ENCODE results near the gene EDN2.

EDN2 gene

DNA sequence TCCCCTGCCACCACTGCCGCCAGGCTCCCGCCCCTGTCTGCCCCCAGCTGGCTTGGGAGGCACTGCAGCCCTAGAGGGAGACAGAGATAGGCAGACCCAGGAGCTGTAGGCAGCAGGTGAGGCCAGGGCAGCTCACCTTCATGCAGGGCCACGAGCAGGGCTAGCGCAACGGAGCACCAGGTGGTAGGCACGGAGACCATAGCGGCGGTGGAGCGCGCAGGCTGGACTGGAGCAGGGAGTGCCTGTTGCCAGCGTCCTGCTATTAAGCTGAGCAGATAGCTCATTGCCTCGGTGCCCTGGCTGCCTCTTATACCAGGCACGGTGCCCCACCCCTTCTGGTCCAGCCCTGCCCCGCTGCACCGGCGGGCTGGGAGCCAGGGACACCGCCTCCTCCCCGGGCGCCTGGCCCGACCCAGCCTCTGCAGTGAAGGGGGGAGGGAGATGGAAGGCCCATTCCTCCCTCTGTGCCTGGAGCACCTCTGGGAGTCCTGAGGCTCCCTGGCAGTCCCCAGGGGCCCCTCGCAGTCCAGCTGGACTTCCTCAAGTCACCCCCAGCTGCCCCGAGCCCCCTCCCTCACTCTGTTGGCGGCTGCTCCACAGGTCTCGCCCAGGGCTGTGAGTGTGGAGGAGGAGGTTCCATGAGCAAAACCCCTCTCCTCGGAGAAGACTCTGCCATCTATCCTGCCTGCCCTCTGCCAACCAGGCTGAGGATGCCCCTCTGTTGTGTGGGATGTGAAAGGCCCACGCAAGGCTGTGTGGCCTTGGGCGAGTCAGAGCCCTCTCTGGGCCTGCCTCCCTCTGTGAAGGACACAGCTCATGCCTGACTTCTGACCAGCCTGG, at the start of gene EDN2:
Gene EDN2 (minus strand): TSS at position 282 of the 840 bp plus-strand sequence. CDS start 82 bp downstream, at position 200.
- DNase-seq (ENCODE audit: low read depth, low spot score) = peak; percentile 51

DNA sequence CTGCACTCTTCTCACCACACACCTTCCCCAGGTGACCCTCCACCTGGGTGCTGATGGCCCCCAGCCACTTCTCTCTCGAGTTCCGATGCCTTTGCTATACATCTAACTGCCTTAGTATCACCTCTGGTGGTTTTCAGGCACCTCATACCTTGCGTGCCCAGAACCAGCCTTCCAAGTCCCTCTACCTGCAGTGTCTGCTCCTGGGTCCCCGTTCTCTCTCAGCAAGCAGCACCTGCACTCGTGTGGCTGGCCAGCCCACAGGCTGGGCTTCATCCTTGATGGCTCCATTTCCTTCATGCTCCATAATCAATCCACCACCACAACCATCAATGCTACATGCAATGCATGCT, 49.2 kb upstream of the EDN2 start:
- no peak for DNase-seq (ENCODE audit: low read depth, low spot score)

DNA sequence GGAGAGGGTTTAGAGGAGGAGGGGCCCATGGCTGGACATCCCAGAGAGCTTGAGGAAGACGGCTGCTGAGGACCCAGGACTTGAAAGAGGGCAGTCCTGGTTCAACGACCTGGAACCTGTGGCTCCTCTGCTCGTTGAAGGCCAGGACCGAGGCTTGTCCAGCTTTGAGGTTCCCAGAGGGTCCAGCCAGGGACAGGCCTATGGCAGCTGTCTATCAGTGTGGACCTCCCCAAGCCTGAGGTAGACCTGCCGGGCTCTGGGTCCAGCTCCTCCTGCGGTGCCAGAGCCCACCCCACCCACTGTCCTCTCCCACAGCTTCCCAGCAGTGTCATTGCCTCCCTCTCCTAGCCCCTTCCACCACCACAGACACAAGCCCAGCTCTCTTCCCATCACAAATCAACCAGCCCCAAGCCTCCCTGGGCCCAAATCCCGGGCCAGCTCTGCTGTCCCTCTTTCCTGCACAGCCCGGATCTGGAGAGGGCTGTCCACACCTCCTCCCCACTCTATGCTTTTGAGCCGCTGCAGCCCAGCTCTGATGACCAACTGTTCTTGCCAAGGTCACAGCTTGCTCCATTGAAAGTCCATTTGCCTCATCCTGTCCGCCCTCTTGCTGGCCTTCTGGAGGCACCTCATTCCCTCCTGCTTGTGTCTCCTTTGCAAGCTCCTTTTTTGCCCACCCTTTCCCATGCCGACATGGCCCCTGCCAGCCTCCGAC, 48.7 kb upstream of the EDN2 start:
- DNase-seq (ENCODE audit: low read depth, low spot score) = no peak

DNA sequence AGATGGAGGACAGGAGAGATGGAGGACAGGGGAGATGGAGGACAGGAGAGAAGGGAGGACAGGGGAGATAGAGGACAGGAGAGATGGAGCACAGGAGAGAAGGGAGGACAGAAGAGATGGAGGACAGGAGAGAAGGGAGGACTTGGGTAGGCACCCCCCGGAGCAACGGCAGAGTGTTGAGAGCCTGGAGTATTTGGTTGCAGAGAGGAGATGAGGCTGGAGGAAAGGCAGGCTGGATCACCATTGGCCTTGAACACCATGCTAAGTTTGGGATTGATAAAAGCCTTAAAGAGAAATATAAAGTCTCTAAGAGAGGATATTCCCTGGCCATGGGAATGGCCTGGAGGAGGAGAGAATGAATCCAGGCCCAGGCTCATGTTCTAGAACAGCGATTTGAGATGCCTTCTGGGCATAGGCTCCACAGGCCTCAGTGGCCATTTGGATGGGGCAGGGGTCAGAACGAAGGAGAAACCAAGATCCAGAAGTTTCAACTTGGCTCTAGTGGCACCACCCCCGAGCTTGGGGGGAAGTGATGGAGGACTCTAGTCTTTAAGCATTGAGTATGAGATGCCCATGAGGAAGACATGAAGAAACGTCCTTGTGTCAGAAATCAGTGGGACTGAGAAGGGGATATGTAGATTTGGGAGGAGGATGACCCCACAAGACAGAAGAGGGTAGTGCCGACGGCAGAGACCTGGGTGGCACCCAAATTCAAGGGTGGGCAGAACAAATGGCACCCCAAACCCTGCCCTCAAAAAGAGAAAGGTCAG, 47.9 kb upstream of the EDN2 start:
- no peak for DNase-seq (ENCODE audit: low read depth, low spot score)

DNA sequence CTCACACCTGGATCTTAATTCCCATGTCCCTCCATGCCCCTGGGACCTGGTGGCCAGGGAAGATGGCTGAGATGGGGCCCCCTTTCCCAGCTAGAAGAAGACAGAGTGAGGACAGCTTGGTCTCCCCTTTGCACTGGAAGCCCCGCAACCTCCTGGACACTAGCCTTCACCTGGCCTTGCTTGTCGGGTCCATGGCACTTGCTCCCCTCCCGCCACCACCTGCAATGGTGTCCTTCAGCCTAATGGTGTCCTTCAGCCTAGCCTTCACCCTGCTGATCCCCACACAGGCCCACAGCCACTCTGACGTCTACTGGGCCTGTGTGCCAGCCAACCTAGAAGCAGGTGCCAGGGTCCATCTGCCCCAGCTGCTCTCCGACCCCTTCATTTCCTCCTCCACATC, 45.9 kb upstream of the EDN2 start:
- no peak for DNase-seq (ENCODE audit: low read depth, low spot score)

DNA sequence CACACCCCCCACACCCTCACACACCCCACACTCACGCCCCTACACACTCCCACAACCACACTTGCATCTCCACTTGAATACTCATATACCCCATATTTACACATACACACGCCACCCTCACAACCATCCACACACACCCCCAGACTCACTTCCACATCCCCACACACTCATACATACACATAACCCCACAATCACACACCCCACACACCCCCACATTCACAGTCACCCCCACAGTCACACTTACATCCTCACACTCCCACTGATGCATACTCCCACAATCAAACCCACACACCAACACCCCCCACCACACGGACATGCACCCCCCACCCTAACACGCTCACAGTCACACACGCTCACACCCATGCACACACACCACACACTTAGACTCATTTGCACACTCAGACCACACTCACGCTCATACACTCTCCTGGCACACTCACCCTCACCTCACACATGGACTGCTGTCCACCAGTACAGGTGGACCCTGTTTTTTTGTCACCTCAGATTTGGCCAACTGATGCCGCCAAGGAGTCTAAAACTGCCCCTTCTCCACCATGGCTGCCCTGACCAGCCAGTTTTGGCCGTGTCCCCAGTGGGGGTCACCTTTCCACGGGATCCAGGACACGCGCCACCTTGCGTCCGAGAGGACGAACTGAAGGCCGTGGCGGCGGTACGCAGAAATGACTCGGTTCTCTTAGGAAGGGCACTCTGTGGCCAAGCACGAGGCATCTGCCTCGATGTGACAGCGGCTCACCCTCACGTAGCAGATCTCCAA, 45.3 kb upstream of the EDN2 start:
- DNase-seq (ENCODE audit: low read depth, low spot score) = no peak

DNA sequence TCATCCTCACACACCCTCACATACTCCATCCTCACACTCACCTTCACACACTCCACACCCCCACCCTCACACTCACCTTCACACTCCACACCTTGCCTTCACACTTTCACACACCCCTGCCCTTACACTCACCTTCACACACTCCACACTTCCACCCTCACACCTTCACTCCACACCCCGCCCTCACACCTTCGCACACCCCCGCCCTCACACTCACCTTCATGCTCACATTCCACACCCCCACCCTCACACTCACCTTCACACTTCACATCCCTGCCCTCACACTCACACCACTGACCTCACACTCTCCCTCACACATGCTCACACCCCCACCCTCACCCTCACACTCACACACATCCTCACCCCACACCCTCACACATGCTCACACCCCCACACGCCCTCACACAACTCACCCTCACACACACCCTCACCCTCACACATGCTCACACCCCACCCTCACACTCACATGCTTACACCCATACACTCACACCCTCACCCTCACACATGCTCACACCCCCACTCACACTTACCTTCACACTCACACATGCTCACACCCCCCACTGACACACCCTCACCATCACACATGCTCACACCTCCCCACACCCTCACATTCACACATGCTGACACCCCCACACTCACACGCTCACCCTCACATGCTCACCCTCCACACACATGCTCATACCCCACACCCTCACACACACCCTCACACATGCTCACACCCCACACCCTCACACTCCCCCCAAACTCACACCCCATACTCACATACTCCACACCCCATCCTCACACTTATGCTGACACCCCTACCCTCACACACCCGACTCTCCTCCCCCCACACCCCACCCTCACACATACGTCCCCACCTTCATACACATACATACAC, 44.5 kb upstream of the EDN2 start:
- DNase-seq (ENCODE audit: low read depth, low spot score) = no peak

DNA sequence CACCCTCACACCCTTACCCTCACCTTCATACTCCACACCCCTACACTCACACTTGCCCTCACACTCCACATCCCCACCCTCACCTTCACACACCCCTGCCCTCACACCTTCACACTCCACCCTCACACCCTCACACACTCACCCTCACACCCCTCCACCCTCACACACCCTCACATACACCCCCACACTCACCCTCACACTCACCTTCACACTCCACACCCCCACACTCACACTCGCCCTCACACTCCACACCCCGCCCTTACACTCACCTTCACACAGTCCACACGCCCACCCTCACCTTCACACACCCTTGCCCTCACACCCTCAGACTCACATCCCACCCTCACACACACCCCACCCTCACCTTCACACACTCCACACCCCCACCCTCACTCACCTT, 43.6 kb upstream of the EDN2 start:
- DNase-seq (ENCODE audit: low read depth, low spot score) = no peak

DNA sequence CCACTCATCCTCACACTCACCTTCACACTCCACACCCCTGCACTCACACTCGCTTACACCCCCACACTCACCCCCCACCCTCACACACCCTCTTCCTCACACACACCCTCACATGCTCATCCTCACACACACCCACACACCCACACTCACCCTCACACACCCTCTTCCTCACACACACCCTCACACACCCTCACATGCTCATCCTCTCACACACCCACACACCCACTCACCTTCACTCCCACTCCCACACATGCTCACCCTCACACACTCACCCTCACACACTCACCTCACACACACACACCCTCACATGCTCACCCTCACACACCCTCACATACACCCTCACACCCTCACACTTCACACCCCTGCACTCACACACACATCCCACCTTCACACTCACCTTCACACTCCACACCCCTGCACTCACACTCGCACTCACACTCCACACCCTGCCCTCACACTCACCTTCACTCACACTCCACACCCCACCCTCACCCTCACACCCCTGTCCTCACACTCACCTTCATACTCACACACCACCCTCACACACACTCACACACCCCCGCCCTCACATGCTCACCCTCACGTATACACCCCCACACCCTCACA, 42.6 kb upstream of the EDN2 start:
- no peak for DNase-seq (ENCODE audit: low read depth, low spot score)

DNA sequence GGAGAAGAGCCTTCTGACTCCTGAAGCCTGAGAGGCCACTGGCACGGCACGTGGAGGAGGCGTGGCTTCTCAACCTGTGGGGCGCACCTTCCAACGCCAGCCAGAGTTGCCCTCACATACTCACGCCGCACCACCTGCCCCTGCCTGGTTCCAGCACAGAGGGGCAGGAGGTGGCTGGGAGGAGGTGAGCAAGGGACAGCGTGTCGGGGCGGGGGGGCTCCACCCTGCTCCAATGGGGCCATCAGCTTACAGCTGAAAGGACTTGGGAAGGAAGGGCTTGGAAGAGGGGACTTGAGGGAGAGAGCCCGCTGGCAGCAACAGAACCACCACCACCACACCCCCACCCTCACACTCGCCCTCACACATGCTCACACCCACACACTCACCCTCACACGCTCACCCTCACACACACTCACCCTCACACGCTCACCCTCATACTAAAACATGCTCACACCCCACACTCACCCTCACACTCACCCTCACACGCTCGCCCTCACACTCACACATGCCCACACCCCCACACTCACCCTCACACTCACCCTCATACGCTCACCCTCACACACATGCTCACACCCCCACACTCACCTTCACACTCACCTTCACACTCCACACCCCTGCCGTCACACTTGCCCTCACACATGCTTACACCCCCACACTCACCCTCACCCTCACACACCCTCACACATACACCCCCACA, 41.6 kb upstream of the EDN2 start:
- DNase-seq (ENCODE audit: low read depth, low spot score) = no peak

DNA sequence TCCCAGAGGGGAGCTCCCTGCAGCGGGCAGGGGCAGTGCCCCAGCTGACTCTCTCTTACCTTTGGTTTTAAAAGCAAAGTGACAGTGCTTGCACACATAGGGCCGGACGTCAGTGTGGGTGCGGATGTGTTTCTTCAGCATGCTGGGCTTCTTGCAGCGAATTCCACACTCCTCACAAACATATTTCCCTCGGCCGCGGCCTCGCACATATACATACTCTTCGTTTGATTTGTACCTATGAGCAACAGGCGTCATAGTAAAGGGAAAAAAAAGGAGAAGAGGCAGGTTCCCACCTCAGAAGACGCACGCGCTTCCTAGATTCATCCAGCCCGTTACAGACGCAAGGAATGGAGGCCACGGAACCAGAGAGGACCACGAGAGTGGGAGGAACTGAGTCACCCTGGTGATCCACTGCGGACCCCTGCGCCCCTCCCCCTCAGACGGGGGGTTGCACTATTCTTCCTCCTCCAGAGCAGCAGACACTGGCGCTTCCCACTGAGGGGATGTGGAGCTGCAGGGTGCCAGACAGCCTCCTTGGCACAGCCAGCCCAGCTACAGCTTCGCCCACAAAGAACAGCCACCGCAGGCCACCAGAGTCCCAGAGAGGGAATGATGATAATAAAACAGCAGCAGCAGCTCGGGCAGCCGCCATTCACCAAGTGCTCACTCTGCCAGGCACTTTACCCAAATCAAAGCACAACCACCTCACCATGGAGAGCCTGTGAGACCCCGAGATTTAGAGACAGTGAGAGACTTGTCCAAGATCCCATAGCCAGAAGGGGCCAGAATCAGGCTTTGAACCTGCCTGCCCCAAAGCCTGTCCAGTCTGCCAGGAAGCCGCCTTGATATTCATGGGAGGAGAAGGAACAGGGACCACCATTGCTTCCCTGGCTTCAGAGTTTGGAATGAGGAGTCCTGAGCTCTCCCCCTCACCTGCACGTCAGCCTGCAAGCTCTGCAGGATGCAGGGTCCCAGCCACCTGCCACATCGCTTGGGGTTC, 40.5 kb upstream of the EDN2 start:
- DNase-seq (ENCODE audit: low read depth, low spot score) = no peak

DNA sequence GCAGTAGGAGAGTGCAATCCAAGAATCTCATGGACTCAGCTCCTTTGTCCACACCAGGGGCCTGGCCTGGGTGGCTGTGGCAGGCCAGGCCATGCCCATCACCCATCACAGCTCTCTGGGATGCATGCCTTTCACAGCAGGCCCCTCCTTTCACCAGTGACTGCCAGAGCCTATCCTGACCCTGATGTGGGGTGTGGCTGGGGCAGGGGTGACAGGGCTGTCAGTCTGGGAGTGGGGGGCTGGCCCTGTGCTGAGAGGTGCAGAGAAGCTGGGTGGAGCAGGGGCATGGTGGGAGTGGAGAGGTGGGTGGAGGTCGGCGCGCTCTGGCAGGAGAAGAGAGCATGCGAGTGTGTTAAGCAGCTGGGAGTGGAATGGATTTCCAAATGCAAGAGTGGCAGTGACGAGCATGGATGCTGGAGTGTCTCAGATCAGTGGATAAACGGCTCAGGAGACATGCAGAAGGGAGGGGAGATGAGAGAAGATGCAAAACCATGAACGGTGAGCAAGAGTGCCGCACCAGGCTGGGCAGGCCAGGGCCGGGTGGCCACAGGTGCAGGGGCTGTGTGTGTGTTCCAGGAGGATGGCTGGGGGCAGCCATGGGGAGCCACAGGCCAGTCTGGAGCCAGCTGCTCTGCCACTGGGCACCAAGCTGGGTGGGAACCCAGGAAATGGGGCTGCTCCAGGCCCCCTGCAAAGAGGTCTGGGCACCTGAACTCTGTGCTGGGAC, 39.6 kb upstream of the EDN2 start:
- DNase-seq (ENCODE audit: low read depth, low spot score) = no peak

DNA sequence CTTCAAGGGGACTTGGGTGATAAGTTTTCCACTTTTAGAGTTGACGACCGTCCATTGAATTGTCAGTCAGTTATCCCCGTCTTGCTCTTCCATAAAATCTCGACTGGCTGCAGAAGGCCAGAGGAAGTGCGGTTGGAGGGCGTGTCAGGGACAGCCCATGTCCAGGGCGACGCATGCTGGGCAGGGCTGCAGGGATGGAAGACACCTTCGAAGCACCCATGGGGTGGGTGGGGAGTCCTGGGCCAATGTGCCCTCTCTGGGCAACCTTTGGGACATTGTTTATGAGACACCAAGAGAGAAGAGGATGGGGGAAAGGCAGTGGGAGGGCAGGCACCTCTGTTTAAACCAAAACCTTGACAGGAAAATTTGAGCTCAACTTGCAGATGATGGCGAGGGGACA, 38.6 kb upstream of the EDN2 start:
- no peak for DNase-seq (ENCODE audit: low read depth, low spot score)

DNA sequence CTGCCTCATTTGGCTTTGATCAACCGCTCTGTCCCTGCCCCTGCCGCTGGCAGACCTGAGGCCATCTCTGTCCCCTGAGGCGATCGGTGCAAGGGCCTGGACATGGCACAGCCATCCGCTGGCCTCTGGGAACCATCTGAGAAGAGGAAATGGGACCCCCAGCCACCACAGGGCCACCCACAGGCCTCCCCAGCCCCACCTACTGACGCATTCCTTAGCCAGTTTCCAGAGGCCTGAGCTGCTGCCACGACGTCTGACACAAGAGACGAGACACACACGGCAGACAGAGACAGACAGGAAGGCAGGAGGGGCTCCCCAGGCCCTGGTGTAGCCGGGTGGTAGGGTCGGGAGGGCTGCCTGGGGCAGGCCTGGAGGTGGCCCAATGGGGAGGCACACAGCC, 37.3 kb upstream of the EDN2 start:
- DNase-seq (ENCODE audit: low read depth, low spot score) = no peak

DNA sequence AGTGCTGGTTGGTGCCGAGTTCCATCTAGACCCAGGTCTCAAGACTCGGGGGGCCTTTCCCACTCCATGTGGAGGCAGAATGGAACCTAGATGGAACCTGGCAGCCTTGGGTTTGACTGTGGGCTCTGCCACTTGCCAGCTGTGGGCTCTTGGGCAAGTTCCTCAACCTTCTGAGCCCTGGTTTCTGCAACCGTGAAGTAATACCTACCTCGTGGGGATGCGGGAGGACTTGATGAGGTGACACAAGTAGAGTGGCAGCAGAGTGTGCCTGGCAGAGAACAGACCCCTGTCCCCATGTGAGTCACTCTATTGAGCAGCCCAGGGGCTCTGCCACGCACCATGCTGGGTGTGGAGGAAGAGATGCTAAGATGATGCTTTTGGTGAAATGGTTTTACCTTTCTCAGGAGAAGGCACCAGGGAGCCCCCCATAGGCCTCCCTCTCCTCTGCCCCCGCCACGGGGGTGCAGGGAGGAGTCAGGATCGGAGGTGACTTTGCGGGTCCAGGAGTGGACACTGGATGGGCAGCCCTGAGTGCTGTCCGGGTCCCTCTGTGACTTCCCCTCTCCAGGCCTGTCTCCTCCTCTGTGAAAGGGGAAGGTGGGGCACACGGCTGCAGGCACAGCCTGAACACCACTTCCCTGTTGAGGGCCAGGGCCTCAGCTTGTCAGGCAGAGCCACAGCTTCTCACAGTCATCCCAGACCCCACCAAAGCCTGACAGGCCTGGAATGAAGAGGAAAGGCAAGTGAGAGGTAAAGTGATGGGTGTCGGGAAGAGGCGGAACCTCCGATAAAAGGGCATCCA, 36.7 kb upstream of the EDN2 start:
- no peak for DNase-seq (ENCODE audit: low read depth, low spot score)

DNA sequence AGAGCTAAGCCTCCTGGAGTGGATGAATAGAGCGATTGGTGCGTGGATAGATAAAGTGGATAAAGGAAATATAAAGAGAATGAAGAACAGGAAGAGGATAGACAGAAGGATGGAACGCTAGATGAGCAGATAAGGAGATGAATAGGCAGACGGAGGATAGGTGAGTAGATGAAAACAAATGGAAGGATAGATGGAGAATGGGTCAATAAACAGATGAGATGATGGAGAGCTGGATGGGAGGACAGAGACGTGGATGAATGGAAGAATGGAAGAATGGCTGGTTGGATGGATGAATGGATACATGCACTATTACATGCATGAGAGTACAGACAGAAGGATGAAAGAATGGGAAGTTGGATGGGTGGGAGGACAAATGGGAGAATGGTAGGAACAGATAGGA, 35.2 kb upstream of the EDN2 start:
- no peak for DNase-seq (ENCODE audit: low read depth, low spot score)

DNA sequence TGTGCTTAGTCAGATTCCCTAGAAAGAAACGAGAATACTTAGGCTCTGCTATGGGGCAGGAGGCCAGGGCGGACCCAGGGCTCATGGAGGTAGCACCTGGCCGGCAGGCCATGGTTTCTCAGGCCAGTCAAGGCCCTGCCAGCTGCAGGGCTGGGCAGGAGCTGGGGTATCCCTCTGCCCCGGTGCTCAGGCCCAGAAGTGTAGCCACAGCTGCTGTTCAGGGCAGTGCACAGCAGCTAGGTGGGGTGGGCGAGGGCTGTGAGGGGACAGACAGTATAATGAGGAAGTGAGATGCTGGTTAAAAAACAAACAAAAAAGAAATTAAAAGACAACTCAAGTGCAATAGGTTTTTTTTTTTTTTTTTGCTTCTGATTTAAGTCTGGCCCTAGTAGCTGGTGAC, 34.0 kb upstream of the EDN2 start:
- DNase-seq (ENCODE audit: low read depth, low spot score) = no peak

Measured in astrocyte of the hippocampus (primary cell).